GM21360 (cell line): ENCODE results near the gene ZNF473.
A peak's percentile ranks its signal among the peaks of the same experiment; 100 is the strongest.

Experiments used
- ATAC-seq: cut with Tn5 transposase; IDR thresholded peaks from one replicate; pipeline ENCODE4 v1.9.1; 2021; ENCODE audit warnings: mild to moderate bottlenecking, moderate library complexity; ENCODE audit not compliant: unreplicated experiment

Gene ZNF473

DNA sequence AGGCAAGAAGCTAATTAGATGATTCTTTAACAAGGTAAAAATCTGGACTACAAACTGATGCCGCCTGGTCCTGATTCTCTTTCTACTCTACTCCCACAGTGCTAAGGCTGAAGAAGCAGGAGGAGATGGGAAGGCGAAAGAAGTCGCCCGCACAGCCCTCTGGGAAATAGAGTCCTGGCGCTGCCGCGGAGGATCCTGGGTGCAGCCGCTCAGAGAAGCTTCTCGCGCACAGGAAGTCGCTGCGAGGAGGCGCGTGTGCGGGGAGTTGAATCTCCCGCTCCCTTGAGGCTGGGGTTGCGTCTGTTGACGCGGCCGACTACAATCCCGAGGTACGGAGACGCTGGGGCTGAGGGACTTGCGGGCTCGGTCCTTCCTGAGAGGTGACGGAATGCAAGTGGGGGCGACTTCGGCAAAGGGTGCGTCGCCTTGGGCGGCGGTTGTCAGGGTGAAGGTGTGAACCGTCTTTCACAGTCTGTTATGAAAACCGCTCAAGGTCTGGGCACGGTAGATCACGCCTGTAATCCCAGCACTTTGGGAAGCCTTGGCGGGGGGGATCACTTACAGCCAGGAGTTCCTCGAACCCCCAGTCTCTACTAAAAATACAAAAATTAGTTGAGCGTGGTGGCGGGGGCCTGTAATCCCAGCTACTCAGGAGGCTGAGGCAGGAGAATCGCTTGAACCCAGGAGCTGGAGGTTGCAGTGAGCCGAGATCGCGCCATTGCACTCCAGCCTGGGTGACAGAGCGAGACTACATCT, at the start of gene ZNF473:
TSS of gene ZNF473 (plus strand) at position 212 of the 756 bp plus-strand sequence. CDS start 5,078 bp downstream, outside the sequence.
- ATAC-seq: peak; percentile 65

DNA sequence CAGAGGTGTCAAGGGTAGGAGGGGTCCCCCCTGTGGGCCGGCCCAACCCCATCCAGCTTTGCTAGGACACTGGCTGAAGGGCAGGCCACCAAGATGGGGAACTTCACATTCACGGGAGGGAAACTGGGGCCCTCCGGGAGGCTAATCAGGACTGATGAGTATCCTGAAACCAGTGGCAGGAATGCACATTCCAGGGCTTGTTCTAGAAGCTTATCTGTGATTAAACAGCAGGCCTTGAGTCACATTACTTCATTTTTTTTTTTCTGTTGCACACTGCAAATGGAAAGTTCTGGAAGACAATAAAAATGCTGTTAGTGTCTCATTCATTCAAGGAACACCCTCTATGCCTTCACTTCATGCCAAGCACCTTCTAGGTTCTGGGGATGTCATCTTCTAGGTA, 49.3 kb upstream of the ZNF473 start:
- ATAC-seq: no peak

DNA sequence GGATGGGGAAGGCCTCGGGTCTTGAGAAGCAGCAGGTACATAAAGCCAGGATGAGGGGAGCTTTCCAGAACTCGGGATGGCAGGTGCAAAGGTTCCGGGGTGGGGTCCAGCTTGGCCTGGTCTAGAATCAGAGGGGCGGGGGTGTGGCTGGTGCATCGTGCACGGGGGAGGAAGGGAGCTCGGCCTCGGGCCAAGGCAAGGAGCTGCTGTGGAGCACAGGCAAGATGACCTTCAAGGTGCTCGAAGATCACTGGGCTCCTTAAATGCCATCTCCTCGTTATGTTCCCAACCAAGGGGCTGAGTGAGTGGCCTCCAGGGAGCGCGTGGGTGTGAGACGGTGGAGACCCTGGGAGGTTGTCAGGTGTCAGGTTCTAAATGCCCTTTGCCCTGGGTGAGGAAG, 48.7 kb upstream of the ZNF473 start:
- no peak for ATAC-seq

DNA sequence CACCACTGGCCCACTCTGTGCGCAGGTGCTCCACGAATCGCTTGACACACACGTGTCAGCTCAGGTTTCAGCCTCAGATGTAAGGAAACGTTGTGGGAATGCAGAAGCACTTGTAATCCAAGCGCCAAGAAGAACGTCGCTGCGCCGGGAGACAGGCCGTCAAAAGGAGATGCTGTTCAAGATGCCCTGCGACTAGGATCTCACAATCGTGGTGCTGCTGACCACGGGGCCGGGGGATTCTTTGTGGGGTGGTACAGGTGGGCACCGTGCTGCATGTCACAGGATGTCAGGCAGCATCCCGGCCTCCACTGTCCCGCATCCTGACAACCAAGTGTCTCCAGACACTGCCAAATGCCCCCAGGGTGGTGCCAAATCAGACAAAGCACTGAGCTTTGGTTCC, 47.9 kb upstream of the ZNF473 start:
- no peak for ATAC-seq

DNA sequence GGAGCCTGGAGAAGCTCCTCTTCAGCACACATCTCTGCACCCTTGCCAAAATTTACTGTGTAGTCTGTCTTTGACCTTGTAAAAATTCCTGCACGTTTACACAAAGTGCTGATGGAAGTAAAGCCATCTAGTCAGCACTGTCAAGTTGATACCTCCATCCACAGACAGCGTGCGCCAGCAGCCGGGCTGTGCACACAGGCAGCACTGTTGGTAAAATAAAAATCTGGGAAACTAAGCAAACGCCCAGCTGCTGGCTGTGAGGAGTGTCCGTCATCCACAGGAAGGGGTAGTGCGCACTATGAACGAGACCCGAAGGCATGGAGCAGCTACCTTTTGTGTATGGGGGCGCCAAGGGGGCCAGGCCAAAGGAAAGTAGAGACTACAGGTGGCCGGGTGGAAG, 47.5 kb upstream of the ZNF473 start:
- ATAC-seq: no peak

DNA sequence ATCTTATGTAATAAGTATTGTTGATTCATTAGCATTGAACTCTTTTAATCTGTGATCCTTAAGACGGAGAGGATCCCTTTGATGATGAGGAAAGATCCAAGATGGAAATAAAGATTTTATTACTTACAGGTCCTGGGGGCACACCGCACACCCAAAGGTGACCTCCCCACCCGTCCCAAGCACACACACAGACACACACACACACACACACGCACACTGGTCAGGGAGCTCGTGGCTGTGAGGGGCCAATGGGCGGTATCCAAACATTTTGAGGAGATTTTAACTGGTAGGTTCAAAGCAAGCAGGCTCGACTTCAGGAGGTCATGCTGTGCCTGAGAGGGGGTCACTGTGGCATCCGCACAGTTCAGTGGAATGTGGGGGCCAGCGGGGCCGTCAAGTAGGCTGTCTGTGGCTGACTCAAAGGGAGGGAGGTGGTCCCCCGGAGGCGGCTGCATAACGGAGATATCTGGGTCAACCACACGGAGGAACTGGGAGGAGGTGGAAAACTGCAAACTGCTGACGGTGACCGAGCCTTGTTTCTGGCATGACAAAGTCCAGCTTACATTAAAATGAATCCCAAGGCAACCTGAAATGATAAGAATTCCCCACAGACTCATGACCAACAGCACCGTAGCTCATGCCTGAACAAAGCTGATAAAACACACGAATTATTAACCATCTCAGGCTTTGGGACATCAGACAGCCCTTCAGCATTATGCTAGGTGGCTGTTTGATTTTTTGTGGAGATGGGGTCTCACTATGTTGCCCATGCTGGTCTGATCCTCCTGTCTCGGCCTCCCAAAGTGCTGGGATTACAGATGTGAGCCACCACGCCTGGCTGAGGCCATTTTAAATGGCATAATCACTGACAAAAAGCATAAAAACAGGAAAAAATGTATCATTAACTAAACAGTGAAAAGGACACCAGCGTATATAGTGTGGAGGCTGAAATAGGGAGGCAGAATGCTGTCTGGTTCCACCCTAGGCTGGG, 43.9 kb upstream of the ZNF473 start:
- no peak for ATAC-seq

DNA sequence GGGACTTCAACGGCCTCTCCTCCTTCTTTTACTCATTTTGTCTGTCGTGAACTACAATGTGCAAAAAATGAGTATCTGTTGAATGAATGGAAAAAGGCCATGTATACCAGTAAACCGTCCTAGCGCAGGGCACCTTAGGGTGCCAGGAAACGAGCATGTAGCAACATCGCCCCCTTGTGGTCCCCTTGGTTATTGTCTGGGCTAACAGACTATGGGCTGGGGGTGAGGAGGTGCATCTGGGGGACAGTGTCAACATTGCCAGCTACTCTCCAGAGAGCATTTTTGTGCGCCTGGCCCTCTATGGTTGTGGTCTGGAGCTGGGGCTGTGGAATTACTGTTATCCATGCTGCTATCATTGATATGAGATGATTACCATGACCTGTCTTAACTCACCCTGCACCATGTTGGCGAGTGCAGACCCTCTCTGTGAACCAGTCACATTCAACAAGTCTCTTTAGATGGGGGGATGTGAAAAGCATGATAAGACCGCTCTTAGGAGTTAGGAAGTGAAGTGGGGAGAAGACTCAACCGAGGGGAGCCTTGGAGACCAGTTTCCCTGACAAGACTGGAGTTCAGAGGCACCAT, 42.1 kb upstream of the ZNF473 start:
- no peak for ATAC-seq

DNA sequence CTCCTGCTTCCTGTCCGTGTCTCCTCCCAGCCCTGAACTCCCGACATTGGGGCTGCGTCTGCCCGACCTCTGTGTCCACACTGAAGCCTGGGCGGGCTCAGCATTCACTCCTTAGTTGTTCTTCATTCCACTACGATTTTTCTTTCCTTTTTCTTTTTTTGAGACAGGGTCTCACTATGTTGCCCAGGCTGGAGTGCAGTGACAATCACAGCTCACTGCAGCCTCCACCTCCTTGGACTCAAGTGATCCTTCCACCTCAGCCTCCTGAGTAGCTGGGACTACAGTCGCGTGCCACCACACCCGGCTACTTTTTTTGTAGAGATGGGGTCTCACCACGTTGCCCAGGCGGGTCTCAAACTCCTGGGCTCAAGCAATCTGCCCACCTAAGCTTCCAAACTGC, 41.3 kb upstream of the ZNF473 start:
- ATAC-seq: no peak

DNA sequence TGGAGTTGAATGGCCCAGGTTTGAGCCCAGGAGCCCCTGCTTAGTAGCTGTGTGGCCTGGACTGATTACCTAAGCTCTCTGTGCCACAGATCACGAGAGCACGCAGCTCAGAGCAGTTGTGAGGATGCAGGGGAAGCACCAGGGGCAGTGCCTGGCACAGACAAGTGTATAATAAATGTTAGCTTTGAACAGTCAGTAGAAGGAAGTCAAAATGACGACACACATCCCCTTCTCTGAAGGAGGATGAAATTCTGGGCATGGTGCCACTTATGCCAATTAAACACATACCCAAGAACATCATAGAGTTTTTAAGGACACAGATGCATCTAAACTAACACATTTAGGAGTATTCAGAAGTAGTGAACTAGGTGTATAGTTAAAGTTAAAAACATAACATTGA, 39.9 kb upstream of the ZNF473 start:
- ATAC-seq: no peak

DNA sequence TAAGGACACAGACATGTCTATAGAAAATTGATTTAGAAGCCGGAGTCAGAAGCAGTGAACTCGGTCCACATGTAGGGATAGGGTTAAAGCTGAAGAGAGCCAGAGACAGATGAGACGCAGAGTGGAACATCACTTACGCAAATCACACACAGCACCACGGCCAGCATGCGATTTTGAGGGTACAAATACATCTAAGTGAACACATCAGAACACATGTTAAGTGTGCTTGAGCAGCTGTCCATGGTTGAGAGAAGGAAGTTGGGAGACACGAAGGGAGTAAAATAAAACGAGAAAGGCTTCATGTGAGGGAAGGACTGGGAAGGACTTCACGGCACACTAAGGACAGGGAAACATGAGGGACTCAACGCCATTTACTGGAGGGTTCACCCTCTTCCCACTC, 39.5 kb upstream of the ZNF473 start:
- ATAC-seq: no peak

DNA sequence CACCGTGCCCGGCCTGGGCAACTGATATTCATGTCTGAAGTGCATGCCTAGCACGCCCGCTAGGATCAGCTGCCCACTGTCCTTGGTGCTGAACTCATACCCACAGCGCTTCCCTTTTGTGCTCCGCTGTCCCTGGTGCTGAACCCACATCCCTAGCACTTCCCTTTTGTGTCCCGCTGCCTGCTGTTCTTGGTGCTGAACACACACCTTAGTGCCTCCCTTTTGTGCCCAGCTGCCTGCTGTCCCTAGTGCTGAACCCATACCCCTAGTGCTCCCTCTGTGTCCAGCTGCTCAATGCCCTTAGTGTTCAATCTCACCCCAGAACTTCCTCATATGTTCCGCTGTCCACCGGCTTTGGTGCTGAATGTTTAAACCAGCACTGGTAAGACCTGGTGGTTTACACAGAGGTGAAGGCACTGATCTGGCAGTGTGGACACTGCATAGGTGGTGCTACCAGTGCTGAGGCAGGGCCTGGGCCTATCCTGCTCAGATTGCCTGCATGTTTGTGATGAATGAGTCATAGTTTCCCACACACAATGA, 38.6 kb upstream of the ZNF473 start:
- ATAC-seq: no peak

DNA sequence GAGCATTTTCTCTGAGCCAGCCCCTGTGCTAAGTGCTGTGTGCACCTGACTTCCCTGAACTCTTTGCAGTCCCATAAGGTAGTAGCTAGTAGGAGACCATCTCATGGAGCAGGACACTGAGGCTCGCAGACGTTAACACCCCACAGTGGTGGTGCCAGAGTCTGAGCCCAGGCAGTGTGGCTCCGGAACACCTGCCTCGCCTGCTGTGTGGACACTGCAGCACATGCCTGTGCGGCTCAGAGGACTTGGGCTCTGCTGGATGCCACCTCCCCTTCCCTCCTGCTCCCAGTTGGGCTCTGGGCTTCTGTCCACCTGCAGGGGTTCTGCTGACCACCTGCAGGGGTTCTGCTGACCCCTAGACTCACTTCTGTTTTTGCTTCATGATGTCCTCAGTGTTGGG, 37.8 kb upstream of the ZNF473 start:
- ATAC-seq: no peak

DNA sequence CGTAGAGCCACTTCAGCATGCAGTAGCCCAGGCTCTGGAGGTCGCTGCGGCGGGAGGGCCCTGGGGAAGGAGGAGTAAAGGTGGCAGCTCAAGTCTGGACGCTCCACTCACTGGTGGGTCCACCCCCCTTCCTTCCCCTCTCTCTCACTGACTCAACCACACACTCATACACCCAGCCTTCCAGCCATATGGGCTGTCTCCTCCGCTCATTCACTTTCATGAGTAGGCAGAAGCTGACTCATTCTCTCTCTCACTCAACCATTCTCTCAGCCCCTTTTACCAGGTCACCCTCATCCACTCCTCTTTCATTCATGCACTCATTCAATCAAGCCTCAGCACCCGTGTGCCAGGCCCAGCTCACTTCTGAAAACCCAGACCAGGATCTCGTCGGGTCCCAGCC, 37.4 kb upstream of the ZNF473 start:
- no peak for ATAC-seq

DNA sequence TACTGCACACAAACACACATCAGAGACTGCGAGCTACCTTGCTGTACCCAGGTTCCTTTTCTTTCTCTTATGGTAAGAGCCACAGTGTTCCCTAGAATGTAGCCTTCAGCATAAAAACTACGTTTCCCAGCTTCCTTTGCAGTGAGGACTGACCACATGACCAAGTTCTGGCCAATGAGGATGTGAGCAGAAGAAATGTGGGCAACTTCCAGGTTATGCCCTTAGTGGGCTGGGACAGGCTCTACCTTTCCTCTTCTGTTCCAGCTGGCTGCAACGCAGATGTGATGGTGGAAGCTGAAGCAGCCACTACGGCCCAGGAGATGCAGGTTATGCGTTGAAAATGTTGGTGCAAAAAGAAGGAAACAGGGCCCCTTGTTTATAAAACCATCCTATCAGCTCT, 28.1 kb upstream of the ZNF473 start:
- ATAC-seq: no peak

DNA sequence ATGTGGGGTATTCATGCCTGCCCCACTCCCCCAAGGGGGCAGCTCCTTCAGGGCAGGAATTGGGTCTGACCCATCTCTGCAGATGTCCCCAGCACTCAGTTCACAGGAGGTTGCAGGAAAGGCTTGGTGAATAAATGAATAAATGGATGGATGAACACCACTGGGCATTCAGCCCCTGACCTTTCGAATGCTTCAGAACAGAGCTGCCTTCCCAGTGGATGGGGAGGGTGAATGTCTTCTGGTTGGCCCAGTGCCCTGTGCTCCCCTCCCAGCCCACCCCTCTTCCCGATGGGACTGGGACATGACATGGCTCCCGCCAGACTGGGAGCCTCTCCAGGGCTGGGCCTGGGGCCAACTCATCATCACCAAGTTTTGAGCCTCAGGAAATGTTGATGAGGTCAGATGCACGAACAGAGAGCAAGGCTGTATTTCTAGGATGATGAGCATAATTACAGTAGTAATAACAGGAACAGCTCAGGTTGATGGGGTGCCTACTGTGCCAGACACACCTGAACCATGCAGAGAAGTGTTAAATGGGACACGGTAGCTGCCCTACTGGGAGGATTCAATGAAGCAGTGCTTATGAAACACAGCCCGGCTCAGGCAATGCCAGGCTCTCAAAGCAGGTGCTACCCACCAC, 26.3 kb upstream of the ZNF473 start:
- ATAC-seq: no peak

DNA sequence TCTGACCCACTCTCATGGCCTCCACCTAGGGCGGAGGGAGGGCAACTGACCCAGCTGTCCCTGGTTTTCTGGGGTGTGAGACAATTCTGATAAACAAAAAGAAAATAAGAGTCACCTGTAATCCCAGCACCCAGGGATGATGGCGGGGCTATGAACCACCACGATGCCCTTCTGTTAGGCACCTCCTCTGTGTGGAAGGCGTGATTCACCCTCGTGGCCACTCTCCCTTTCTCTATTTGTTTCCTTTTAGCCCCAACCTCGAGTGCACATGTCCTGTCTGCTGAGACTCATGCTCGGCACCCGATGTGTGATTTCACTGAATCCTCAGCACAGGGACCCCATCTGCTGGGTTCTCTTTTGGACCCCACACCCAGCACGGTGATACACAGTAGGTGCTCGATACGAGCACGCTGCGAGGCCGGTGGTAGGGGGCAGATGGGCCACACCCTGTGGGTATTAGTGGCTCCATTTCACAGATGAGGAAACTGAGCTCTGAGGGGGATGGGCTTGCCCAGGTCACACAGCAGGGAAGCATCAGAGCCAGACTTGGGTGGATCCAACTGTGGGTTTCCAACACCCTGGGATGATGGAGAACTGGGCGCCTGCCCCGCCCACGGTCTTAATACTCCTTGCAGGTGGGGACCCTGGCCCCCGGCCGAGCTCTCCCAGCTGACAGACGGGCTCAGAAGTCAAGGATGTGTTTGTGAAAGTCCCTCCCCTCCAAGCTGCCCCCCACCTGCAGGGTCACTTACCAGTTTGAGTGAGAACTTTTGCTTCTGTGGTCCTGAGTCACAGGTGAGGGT, 25.6 kb upstream of the ZNF473 start:
- ATAC-seq: no peak

DNA sequence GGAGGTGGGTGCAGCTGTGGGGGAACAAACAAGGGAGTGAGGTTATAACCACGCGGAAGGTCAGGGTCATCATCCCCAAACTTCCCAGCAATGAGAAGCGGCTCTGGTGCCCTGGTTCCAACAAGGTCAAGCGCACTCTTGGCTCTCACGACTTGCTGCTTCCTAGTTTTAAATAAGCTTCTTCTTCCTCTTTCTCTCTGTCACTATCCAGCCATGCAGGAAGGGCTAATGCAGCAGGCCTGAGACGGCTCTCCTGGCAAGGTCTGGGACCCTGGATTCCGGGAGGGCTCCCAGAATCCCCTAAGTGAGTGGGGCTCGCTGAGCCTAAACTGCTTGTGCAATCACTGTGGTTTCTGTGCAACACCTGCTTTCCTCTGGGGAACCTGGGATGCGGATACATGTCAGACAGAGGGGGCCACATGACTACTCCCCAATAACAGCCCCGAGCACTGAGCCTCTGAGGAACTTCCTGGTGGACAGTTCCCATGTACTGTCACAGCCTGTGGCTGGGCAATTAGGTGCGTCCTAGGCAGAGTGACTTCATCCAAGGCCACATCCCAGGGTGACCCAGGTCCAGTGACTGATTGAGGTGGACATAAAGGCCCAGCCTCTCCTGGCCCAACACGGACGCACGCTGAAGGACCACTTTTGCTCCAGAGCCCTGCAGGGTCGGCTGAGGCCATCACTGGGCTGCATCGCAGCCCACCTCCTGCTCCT, 24.8 kb upstream of the ZNF473 start:
- ATAC-seq: no peak

DNA sequence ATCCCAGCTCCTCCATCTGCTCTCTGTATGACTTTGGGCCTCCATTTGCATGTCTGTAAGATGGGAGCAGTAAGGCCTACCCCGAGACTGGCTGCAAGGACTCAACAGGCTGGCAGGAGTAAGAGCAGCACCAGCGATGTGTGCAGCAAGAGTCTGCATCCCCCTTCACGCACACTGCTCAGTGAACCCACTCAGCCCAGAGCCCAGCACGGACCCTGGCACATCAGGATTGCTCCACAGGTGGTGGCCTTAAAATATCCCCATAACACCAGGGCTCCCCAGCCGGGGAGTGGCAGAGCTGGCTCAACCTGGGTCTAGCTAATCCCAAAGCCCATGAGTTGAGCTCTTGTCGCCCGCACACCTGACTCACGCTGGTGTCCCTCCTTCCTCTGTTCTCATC, 24.0 kb upstream of the ZNF473 start:
- no peak for ATAC-seq

DNA sequence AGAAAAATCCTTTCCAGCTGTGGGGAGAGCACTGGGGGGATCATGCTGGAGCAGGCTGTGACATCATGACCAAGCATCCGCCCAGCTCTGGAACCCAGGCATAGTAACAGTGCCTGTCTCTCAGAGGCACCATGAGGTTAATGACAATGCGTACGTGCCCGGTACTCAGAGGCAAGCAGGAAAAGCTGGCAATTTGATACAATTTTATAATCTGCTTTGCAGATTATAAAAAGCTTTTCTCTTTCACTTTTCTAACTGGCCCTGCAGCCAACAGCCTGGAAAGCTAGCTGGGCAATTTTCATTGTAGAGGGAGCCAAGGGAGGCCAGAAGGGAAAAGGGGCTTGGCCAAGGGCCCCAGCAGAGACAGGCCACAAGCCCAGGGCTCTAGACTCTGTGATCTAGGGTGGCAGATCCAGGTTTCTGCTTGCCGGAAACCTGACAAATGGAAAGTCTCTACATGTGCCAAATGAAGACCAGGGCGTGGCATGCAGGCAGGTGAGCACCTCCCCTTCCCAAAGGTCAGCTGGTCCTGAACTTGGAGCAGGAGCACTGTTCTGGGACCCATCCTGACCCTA, 23.3 kb upstream of the ZNF473 start:
- no peak for ATAC-seq
